H9 (cell line): ENCODE data around the gene LRCH1. TPM values are rescaled to one million over a fixed set of nuclear protein-coding genes. Genes with fewer than 3 reads are reported as not detected.

Source experiments
- DNase-seq: peaks from one replicate; pipeline ENCODE4 v3.0.0-alpha.2; 2017
- H2AFZ ChIP-seq: one replicate; pipeline ENCODE4 v1.6.1; 2013; ENCODE audit warnings: mild to moderate bottlenecking, low read length, control low read depth, moderate library complexity
- H2AK5ac ChIP-seq: 2 replicates; pipeline ENCODE4 v1.6.1; 2013; ENCODE audit warnings: low read length, control low read depth, mixed read lengths; ENCODE audit not compliant: insufficient read length
- H2BK120ac ChIP-seq: one replicate; pipeline ENCODE4 v1.6.1; 2013; ENCODE audit warnings: low read depth, mild to moderate bottlenecking, low read length, control low read depth, inconsistent platforms; ENCODE audit not compliant: poor library complexity, severe bottlenecking
- H2BK12ac ChIP-seq: 2 replicates; pipeline ENCODE4 v1.6.1; 2013; ENCODE audit warnings: low read length, control low read depth, mixed read lengths, low read depth; ENCODE audit not compliant: insufficient read length
- H2BK15ac ChIP-seq: 2 replicates; pipeline ENCODE4 v1.6.1; 2013; ENCODE audit warnings: low read depth, low read length, control low read depth
- H2BK20ac ChIP-seq: one replicate; pipeline ENCODE4 v1.6.1; 2013; ENCODE audit warnings: low read depth, mild to moderate bottlenecking, low read length, control low read depth, inconsistent platforms; ENCODE audit not compliant: poor library complexity, severe bottlenecking
- H2BK5ac ChIP-seq: 2 replicates; pipeline ENCODE4 v1.6.1; 2013; ENCODE audit warnings: low read length, control low read depth, mixed read lengths; ENCODE audit not compliant: insufficient read length
- H3K14ac ChIP-seq: 2 replicates; pipeline ENCODE4 v1.6.1; 2013; ENCODE audit warnings: low read length, control low read depth; ENCODE audit not compliant: insufficient read depth
- H3K18ac ChIP-seq: 2 replicates; pipeline ENCODE4 v1.6.1; 2013; ENCODE audit warnings: low read depth, mild to moderate bottlenecking, mixed read lengths, low read length, control low read depth; ENCODE audit not compliant: insufficient read length
- H3K23ac ChIP-seq: 2 replicates; pipeline ENCODE4 v1.6.1; 2013; ENCODE audit warnings: low read length, control low read depth, mixed read lengths, low read depth; ENCODE audit not compliant: insufficient read length
- H3K23me2 ChIP-seq: 2 replicates; pipeline ENCODE4 v1.6.1; 2013; ENCODE audit warnings: low read depth, mild to moderate bottlenecking, mixed read lengths, low read length, control low read depth; ENCODE audit not compliant: insufficient read length, poor library complexity, severe bottlenecking
- H3K27ac ChIP-seq: 2 replicates; pipeline ENCODE4 v1.5.1; 2013; ENCODE audit warnings: low read length, control low read depth, mixed read lengths, low read depth; ENCODE audit not compliant: insufficient read length
- H3K27me3 ChIP-seq: 2 replicates; pipeline ENCODE4 v1.6.1; 2013; ENCODE audit warnings: low read length, control low read depth, inconsistent platforms; ENCODE audit not compliant: insufficient read depth
- H3K4ac ChIP-seq: 2 replicates; pipeline ENCODE4 v1.6.1; 2013; ENCODE audit warnings: low read depth, mild to moderate bottlenecking, control low read depth, inconsistent platforms, low read length, moderate library complexity
- H3K4me1 ChIP-seq: 2 replicates; pipeline ENCODE4 v1.6.1; 2013; ENCODE audit warnings: low read length, control low read depth, inconsistent platforms; ENCODE audit not compliant: insufficient read depth
- H3K4me2 ChIP-seq: 2 replicates; pipeline ENCODE4 v1.6.1; 2013; ENCODE audit warnings: low read length, control low read depth, mixed read lengths; ENCODE audit not compliant: insufficient read length, insufficient read depth
- H3K56ac ChIP-seq: 2 replicates; pipeline ENCODE4 v1.6.1; 2013; ENCODE audit warnings: low read depth, mild to moderate bottlenecking, mixed read lengths, low read length, control low read depth; ENCODE audit not compliant: insufficient read length
- H3K79me1 ChIP-seq: 2 replicates; pipeline ENCODE4 v1.6.1; 2013; ENCODE audit warnings: low read depth, mild to moderate bottlenecking, moderate library complexity, low read length, control low read depth, inconsistent platforms; ENCODE audit not compliant: insufficient read depth, poor library complexity, severe bottlenecking
- H3K79me2 ChIP-seq: 2 replicates; pipeline ENCODE4 v1.6.1; 2013; ENCODE audit warnings: low read length, control low read depth, inconsistent platforms; ENCODE audit not compliant: insufficient read depth
- H3K9ac ChIP-seq: 2 replicates; pipeline ENCODE4 v1.6.1; 2013; ENCODE audit warnings: low read length, control low read depth, mixed read lengths; ENCODE audit not compliant: insufficient read length; ENCODE audit errors: extremely low read depth
- H3K9me3 ChIP-seq: one replicate; pipeline ENCODE4 v1.6.1; 2013; ENCODE audit warnings: low read depth, low read length, inconsistent platforms; ENCODE audit not compliant: control insufficient read depth
- H3T11ph ChIP-seq: one replicate; pipeline ENCODE4 v1.6.1; 2013; ENCODE audit warnings: mild to moderate bottlenecking, low read length, control low read depth, inconsistent platforms
- H4K20me1 ChIP-seq: one replicate; pipeline ENCODE4 v1.6.1; 2013; ENCODE audit not compliant: control insufficient read depth, insufficient read length, insufficient read depth
- H4K5ac ChIP-seq: 2 replicates; pipeline ENCODE4 v1.6.1; 2013; ENCODE audit warnings: low read depth, mild to moderate bottlenecking, mixed read lengths, low read length, control low read depth; ENCODE audit not compliant: insufficient read length
- H4K8ac ChIP-seq: replicated peaks from 2 replicates; pipeline ENCODE4 v1.6.1; 2013; ENCODE audit warnings: low read length, control low read depth, mixed read lengths, low read depth; ENCODE audit not compliant: insufficient read length
- H4K91ac ChIP-seq: 2 replicates; pipeline ENCODE4 v1.6.1; 2013; ENCODE audit warnings: low read depth, mild to moderate bottlenecking, moderate library complexity, mixed read lengths, low read length, control low read depth; ENCODE audit not compliant: insufficient read length
- H3K27ac Mint-ChIP-seq, 3 experiments: 2 replicates in 2 of 3; 3 replicates in 1 of 3; pipeline ENCODE4 v1.8.0; 2020 to 2021; ENCODE audit warnings: mixed read lengths in 3 of 3, mild to moderate bottlenecking in 1 of 3, moderate library complexity in 1 of 3
- H3K27me3 Mint-ChIP-seq: 2 replicates; pipeline ENCODE4 v1.8.0; 2021; ENCODE audit warnings: low read depth, mild to moderate bottlenecking, moderate library complexity, mixed read lengths
- H3K36me3 Mint-ChIP-seq, 3 experiments: 2 replicates in 2 of 3; 3 replicates in 1 of 3; pipeline ENCODE4 v1.8.0; 2020 to 2021; ENCODE audit warnings: low read depth in 3 of 3, mixed read lengths in 3 of 3; ENCODE audit not compliant: insufficient read depth in 1 of 3
- H3K4me1 Mint-ChIP-seq, 2 experiments: 2 replicates each; pipeline ENCODE4 v1.8.0; 2020; ENCODE audit warnings: mixed read lengths in 2 of 2
- H3K4me3 Mint-ChIP-seq, 2 experiments: 2 replicates in 1 of 2; 3 replicates in 1 of 2; pipeline ENCODE4 v1.8.0; 2020 to 2021; ENCODE audit warnings: mild to moderate bottlenecking in 2 of 2, mixed read lengths in 2 of 2, moderate library complexity in 1 of 2
- H3K9me3 Mint-ChIP-seq, 2 experiments: 2 replicates in 1 of 2; 3 replicates in 1 of 2; pipeline ENCODE4 v1.8.0; 2020; ENCODE audit warnings: mild to moderate bottlenecking in 2 of 2, mixed read lengths in 2 of 2, moderate library complexity in 1 of 2
- CTCF ChIP-seq: fragments of 200-600 bp; sonication (generic); conservative IDR thresholded peaks from 3 replicates; pipeline ENCODE4 v1.8.0; 2021; ENCODE audit warnings: antibody characterized with exemption, mild to moderate bottlenecking
- WGBS: extraction: QIAGEN DNeasy Blood & Tissue Kit; methylation state at CpG from one replicate; pipeline ENCODE4 v1.1.7; 2013; ENCODE audit warnings: missing lambda C conversion rate, low lambda C conversion rate, mixed read lengths; ENCODE audit not compliant: insufficient read length; ENCODE audit errors: extremely low coverage; 5-methylcytosine and 5-hydroxymethylcytosine counted together
- total RNA-seq: library from RNA; stranded (reverse); gene quantifications from 2 replicates; pipeline ENCODE4 v1.2.1, GENCODE V29; 2021

LRCH1 gene
- total RNA-seq, 1 experiment from 2014 or later = 8.0 TPM

GRCh38 chr13:46796515-46797474 is 243.8 kb downstream of the LRCH1 start, which contains the start of gene ESD:
ESD (minus strand) TSS chr13:46797161; CDS start chr13:46791413, 5,748 bp downstream.
- peak within 1 kb of the TSS; percentile 87 to 97 (median 94) for H3K27ac Mint-ChIP-seq
- H3K79me1 ChIP-seq = no peaks in the 10 kb centered on the region
- peak within 1 kb of the TSS; percentile 94 for H3K14ac ChIP-seq
- H3K9me3 Mint-ChIP-seq = no peaks in the 10 kb centered on the region
- no peak within 1 kb of the TSS for H2BK15ac ChIP-seq
- peaks cover 4% of the 10 kb centered on the region; the same call in 1 of the 2 replicates for H3K4me1 ChIP-seq
- peak within 1 kb of the TSS; percentile 69 for H2AFZ ChIP-seq
- no peaks in the 10 kb centered on the region for H3K9me3 ChIP-seq
- H2BK5ac ChIP-seq = no peak within 1 kb of the TSS
- no peaks in the 10 kb centered on the region for H3K27me3 ChIP-seq
- H3K4me3 Mint-ChIP-seq = peak within 1 kb of the TSS; percentile 87 to 89
- no peak within 1 kb of the TSS for H2AK5ac ChIP-seq
- no peak within 1 kb of the TSS for H2BK20ac ChIP-seq
- H3K4me2 ChIP-seq = peak within 1 kb of the TSS; percentile 55
- H4K20me1 ChIP-seq = no peaks in the 10 kb centered on the region
- no peak within 1 kb of the TSS for H2BK12ac ChIP-seq
- H3K79me2 ChIP-seq = no peaks in the 10 kb centered on the region; the same call in 1 of the 2 replicates
- H4K8ac ChIP-seq = peak within 1 kb of the TSS; percentile 86
- no peak within 1 kb of the TSS for H3K27ac ChIP-seq
- H3K18ac ChIP-seq = peak within 1 kb of the TSS; percentile 95
- H3K36me3 Mint-ChIP-seq = peaks cover 0 to 5% (median 1%) of the 10 kb centered on the region in 3 experiments; a peak in 4 of 7 replicates
- H3K9ac ChIP-seq = peak within 1 kb of the TSS; percentile 92
- peaks cover 25 to 35% of the 10 kb centered on the region in 2 experiments for H3K4me1 Mint-ChIP-seq
- H3K56ac ChIP-seq = no peak within 1 kb of the TSS
- H3K23me2 ChIP-seq = peaks cover 8% of the 10 kb centered on the region
- H3K27me3 Mint-ChIP-seq = no peaks in the 10 kb centered on the region
- WGBS = no CpG with 5 or more reads among the region's 77 CpGs
- H3K4ac ChIP-seq = no peak within 1 kb of the TSS
- no peak within 1 kb of the TSS for H3T11ph ChIP-seq
- no peak for TF ChIP-seq CTCF
- H3K23ac ChIP-seq = no peak within 1 kb of the TSS
- peak within 1 kb of the TSS; percentile 89 for H4K5ac ChIP-seq
- H4K91ac ChIP-seq = no peak within 1 kb of the TSS
- DNase-seq = peak; percentile 93
- no peak within 1 kb of the TSS for H2BK120ac ChIP-seq
